Trophoblast cell (in vitro differentiated cells and primary cell): ENCODE results near the gene DPEP2NB.
A peak's percentile ranks its signal among the peaks of the same experiment; 100 is the strongest.
"Not testable (repeated sequence)": the region's sequence is repeated elsewhere in the genome, so short reads cannot be mapped to it uniquely, and the experiment has no call there.

Experiments used
- DNase-seq, 2 donors: peaks; one replicate each; pipeline ENCODE4 v3.0.0-alpha.2; 2016
- H2AFZ ChIP-seq: 2 replicates; pipeline ENCODE4 v1.6.1; 2013; ENCODE audit warnings: low read length, moderate library complexity, mild to moderate bottlenecking; ENCODE audit not compliant: insufficient read depth, poor library complexity
- H2AK5ac ChIP-seq: 2 replicates; pipeline ENCODE4 v1.6.1; 2013; ENCODE audit warnings: mild to moderate bottlenecking, low read length
- H2BK120ac ChIP-seq: 2 replicates; pipeline ENCODE4 v1.6.1; 2013; ENCODE audit warnings: low read length, mild to moderate bottlenecking, moderate library complexity; ENCODE audit not compliant: insufficient read depth, poor library complexity
- H2BK12ac ChIP-seq: 2 replicates; pipeline ENCODE4 v1.6.1; 2013; ENCODE audit warnings: mild to moderate bottlenecking, low read length, moderate library complexity
- H2BK5ac ChIP-seq: 2 replicates; pipeline ENCODE4 v1.6.1; 2013; ENCODE audit warnings: low read length, low read depth, moderate library complexity, mild to moderate bottlenecking; ENCODE audit not compliant: poor library complexity
- H3K14ac ChIP-seq: 2 replicates; pipeline ENCODE4 v1.6.1; 2013; ENCODE audit warnings: mild to moderate bottlenecking, low read length
- H3K18ac ChIP-seq: 2 replicates; pipeline ENCODE4 v1.6.1; 2013; ENCODE audit warnings: mild to moderate bottlenecking, low read length
- H3K23ac ChIP-seq: 2 replicates; pipeline ENCODE4 v1.6.1; 2013; ENCODE audit warnings: low read length
- H3K27ac ChIP-seq: 2 replicates; pipeline ENCODE4 v1.5.1; 2013; ENCODE audit warnings: low read depth, mild to moderate bottlenecking, inconsistent platforms, low read length, moderate library complexity
- H3K27me3 ChIP-seq: 2 replicates; pipeline ENCODE4 v1.6.1; 2013; ENCODE audit warnings: inconsistent platforms, mild to moderate bottlenecking, low read length, moderate library complexity; ENCODE audit not compliant: insufficient read depth
- H3K36me3 ChIP-seq, 2 experiments: 1 replicate in 1 of 2; 2 replicates in 1 of 2; pipeline ENCODE4 v1.6.1; 2013; ENCODE audit warnings: low read length in 2 of 2, mild to moderate bottlenecking in 2 of 2, moderate library complexity in 1 of 2; ENCODE audit not compliant: insufficient read depth in 2 of 2, control insufficient read depth in 1 of 2
- H3K4ac ChIP-seq: 2 replicates; pipeline ENCODE4 v1.6.1; 2013; ENCODE audit warnings: low read depth, mild to moderate bottlenecking, low read length, moderate library complexity
- H3K4me1 ChIP-seq, 2 experiments: 1 replicate in 1 of 2; 2 replicates in 1 of 2; pipeline ENCODE4 v1.6.1; 2013; ENCODE audit warnings: low read length in 2 of 2, mild to moderate bottlenecking in 2 of 2, moderate library complexity in 1 of 2; ENCODE audit not compliant: insufficient read depth in 2 of 2, control insufficient read depth in 1 of 2
- H3K4me2 ChIP-seq: 2 replicates; pipeline ENCODE4 v1.6.1; 2013; ENCODE audit warnings: inconsistent platforms, mild to moderate bottlenecking, low read length, moderate library complexity
- H3K4me3 ChIP-seq: 2 replicates; pipeline ENCODE4 v1.5.1; 2013; ENCODE audit warnings: mild to moderate bottlenecking, low read depth, low read length, inconsistent platforms
- H3K79me1 ChIP-seq: one replicate; pipeline ENCODE4 v1.6.1; 2013; ENCODE audit warnings: low read length
- H3K79me2 ChIP-seq: 2 replicates; pipeline ENCODE4 v1.6.1; 2013; ENCODE audit warnings: low read length, mild to moderate bottlenecking; ENCODE audit not compliant: control insufficient read depth, insufficient read depth, poor library complexity
- H3K9ac ChIP-seq: 2 replicates; pipeline ENCODE4 v1.6.1; 2013; ENCODE audit warnings: mild to moderate bottlenecking, low read length
- H3K9me3 ChIP-seq: 2 replicates; pipeline ENCODE4 v1.6.1; 2013; ENCODE audit warnings: low read depth, mild to moderate bottlenecking, control low read depth, inconsistent platforms, low read length; ENCODE audit not compliant: insufficient read depth
- H4K12ac ChIP-seq: 2 replicates; pipeline ENCODE4 v1.6.1; 2013; ENCODE audit warnings: low read depth, mild to moderate bottlenecking, low read length, moderate library complexity
- H4K8ac ChIP-seq: 2 replicates; pipeline ENCODE4 v1.6.1; 2013; ENCODE audit warnings: low read depth, mild to moderate bottlenecking, low read length, moderate library complexity
- H4K91ac ChIP-seq: one replicate; pipeline ENCODE4 v1.6.1; 2013; ENCODE audit warnings: low read depth, mild to moderate bottlenecking, low read length, moderate library complexity
- WGBS: extraction: QIAGEN DNeasy Blood & Tissue Kit; methylation state at CpG from one replicate; pipeline ENCODE4 v1.1.7; 2013; ENCODE audit warnings: missing lambda C conversion rate; ENCODE audit not compliant: insufficient read length, insufficient coverage; ENCODE audit errors: extremely low coverage; 5-methylcytosine and 5-hydroxymethylcytosine counted together

The DPEP2NB gene

GRCh38 chr16:67977005-67977404, 38.7 kb downstream of the DPEP2NB start:
- Histone ChIP-seq H3K27ac (no peak overlapping the region), H2AFZ (no peak overlapping the region), H2BK12ac (no peak overlapping the region), H3K23ac (no peak overlapping the region), H3K4me3 (no peak overlapping the region), H3K79me2 (no peaks in the 10 kb centered on the region), H3K79me1 (no peaks in the 10 kb centered on the region), H3K4me1 (no peaks in the 10 kb centered on the region), H2BK5ac (no peak overlapping the region), H3K14ac (no peak overlapping the region), H3K18ac (no peak overlapping the region), H3K9me3 (peaks cover 3% of the 10 kb centered on the region), H3K4ac (no peak overlapping the region), H3K27me3 (no peaks in the 10 kb centered on the region), H2AK5ac (no peak overlapping the region), H3K36me3 (no peaks in the 10 kb centered on the region), H3K4me2 (no peak overlapping the region), H4K8ac (no peak overlapping the region), H2BK120ac (no peak overlapping the region), H3K9ac (no peak overlapping the region), H4K12ac (no peak overlapping the region), H4K91ac (no peak overlapping the region)
- no CpG with 5 or more reads among the region's 5 CpGs for WGBS
- no peak for DNase-seq

GRCh38 chr16:67976205-67976604, 39.5 kb downstream of the DPEP2NB start:
- Histone ChIP-seq H3K4me2 (no peak overlapping the region), H3K4me3 (no peak overlapping the region), H4K8ac (no peak overlapping the region), H2BK12ac (no peak overlapping the region), H4K12ac (no peak overlapping the region), H3K14ac (no peak overlapping the region), H3K9ac (no peak overlapping the region), H3K4me1 (no peaks in the 10 kb centered on the region), H3K27ac (no peak overlapping the region), H4K91ac (no peak overlapping the region), H3K23ac (no peak overlapping the region), H2AK5ac (no peak overlapping the region), H3K27me3 (no peaks in the 10 kb centered on the region), H3K36me3 (no peaks in the 10 kb centered on the region), H3K18ac (no peak overlapping the region), H2BK120ac (no peak overlapping the region), H3K79me2 (no peaks in the 10 kb centered on the region), H2AFZ (no peak overlapping the region), H3K79me1 (no peaks in the 10 kb centered on the region), H3K9me3 (peaks cover 3% of the 10 kb centered on the region), H3K4ac (no peak overlapping the region), H2BK5ac (no peak overlapping the region)
- WGBS = no CpG with 5 or more reads among the region's 2 CpGs
- DNase-seq = no peak

- no CpG with 5 or more reads among the region's 14 CpGs for WGBS
- Histone ChIP-seq H3K14ac (no peak overlapping the region), H3K79me2 (no peaks in the 10 kb centered on the region), H2BK120ac (no peak overlapping the region), H4K8ac (no peak overlapping the region), H3K9ac (no peak overlapping the region), H3K4me2 (no peak overlapping the region), H2AFZ (no peak overlapping the region), H3K36me3 (no peaks in the 10 kb centered on the region), H2BK12ac (no peak overlapping the region), H3K27me3 (no peaks in the 10 kb centered on the region), H3K4me3 (no peak overlapping the region), H4K12ac (no peak overlapping the region), H3K9me3 (peaks cover 3% of the 10 kb centered on the region), H3K18ac (no peak overlapping the region), H2AK5ac (no peak overlapping the region), H3K27ac (no peak overlapping the region), H3K79me1 (no peaks in the 10 kb centered on the region), H3K4me1 (no peaks in the 10 kb centered on the region), H2BK5ac (no peak overlapping the region), H3K4ac (no peak overlapping the region), H3K23ac (no peak overlapping the region), H4K91ac (no peak overlapping the region)
- DNase-seq = no peak
These were observed 40.2 kb downstream of the DPEP2NB start for GRCh38 chr16:67975321-67976105.

GRCh38 chr16:67972285-67972684, 43.4 kb downstream of the DPEP2NB start:
- peak; percentile 45 to 68 for DNase-seq
- not testable (repeated sequence) for H2BK12ac ChIP-seq, H3K27me3 ChIP-seq, H3K9ac ChIP-seq, H3K18ac ChIP-seq, H3K4me3 ChIP-seq, H4K8ac ChIP-seq, H3K23ac ChIP-seq, H3K27ac ChIP-seq, H3K4me2 ChIP-seq, H4K12ac ChIP-seq, H3K4me1 ChIP-seq, H4K91ac ChIP-seq, H2BK120ac ChIP-seq, H3K4ac ChIP-seq, H2AK5ac ChIP-seq, H3K9me3 ChIP-seq, H2AFZ ChIP-seq, H2BK5ac ChIP-seq, H3K36me3 ChIP-seq, H3K14ac ChIP-seq
- Histone ChIP-seq H3K79me1 (peaks cover 15% of the 10 kb centered on the region), H3K79me2 (peaks cover 11% of the 10 kb centered on the region)
- WGBS = no CpG with 5 or more reads among the region's 7 CpGs
